ENCODE results near the gene LIPC.

DNA sequence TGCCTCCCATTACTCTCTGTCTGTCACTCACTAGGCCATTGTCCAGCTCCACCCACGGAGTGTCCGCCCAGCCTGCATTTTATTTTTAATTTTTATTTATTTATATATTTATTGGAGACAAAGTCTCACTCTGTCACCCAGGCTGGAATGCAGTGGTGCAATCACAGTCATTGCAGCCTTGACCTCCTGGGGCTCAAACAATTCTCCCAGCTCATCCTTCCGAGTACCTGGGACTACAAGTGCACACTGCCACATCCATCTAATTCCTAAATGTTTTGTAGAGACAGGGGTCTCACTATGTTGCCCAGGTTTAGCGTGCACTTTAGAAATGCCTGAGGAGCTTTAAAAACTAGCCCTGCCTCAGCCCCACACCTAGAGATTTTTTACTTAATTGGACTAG is 141.5 kb downstream of the LIPC start:
- TF ChIP-seq, protein P1, sequence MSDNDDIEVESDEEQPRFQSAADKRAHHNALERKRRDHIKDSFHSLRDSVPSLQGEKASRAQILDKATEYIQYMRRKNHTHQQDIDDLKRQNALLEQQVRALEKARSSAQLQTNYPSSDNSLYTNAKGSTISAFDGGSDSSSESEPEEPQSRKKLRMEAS (IDR thresholded peaks at IDR 0.05), result no peak
- TF ChIP-seq, protein P2, sequence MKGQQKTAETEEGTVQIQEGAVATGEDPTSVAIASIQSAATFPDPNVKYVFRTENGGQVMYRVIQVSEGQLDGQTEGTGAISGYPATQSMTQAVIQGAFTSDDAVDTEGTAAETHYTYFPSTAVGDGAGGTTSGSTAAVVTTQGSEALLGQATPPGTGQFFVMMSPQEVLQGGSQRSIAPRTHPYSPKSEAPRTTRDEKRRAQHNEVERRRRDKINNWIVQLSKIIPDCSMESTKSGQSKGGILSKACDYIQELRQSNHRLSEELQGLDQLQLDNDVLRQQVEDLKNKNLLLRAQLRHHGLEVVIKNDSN (IDR thresholded peaks at IDR 0.05), result no peak
